ENCODE data around the gene ARHGEF17. TPM values are rescaled to one million over a fixed set of nuclear protein-coding genes. Genes with fewer than 3 reads are reported as not detected.

The ARHGEF17 gene
- total RNA-seq, 1 experiment from 2014 or later = not detected

DNA sequence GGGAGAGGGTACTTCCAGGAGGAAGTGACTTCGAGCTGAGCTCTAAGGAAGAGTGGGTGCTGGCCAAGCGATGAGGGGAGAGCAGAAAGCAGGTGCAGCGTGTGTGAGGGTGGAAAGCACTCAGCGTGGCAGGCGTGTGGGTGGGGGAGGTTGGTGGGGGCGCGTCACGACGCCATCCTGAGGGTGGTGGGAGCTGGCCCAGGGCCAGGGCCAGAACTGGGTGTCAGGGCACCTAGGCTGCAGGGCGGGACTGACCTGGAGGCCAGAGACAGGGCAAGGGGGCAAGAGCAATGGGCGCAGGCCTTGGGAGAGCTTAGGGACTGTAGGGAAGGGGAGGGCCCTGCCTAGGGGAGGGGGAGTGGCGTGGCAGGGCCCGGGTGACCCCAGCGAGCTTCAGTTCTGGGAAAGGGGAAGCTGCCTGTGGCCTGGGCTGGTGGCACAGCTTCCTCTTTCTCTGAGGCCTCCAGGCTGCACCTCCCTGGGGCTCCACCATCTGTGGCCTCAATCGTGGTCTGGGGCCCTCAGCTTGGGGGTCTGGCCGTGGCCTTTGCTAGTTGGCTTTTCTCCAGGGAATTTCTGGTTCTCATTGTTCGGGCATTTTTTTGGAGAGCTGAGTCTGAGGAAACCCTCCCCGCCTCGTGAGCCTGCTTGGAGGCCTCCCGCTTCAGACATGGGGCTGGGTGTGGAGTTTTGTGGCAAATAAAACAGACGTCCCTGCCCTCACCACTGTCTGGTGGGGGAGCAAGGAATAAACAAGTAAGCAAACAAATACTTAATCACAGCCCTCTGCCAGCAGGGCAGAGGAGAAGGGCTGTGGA, 77.0 kb downstream of the ARHGEF17 start:
- Histone ChIP-seq H3K4me1 (ENCODE audit: low read length) (peaks cover 100% of the 10 kb centered on the region), H3K27me3 (ENCODE audit: low read length) (no peaks in the 10 kb centered on the region), H3K4me2 (ENCODE audit: low read depth, low read length, poor library complexity, severe bottlenecking) (peak overlapping the region; percentile 72), H3K79me2 (ENCODE audit: low read length) (peaks cover 96% of the 10 kb centered on the region), H3K9me2 (replicated peaks; ENCODE audit: insufficient read depth, low read length) (no peaks in the 10 kb centered on the region), H2AFZ (ENCODE audit: low read length) (no peak overlapping the region), H3K27ac (ENCODE audit: low read length) (peak overlapping the region; percentile 97), H3K4me3 (ENCODE audit: low read length) (peak overlapping the region; percentile 97), H3K9ac (ENCODE audit: low read length) (peak overlapping the region; percentile 98), H3K36me3 (ENCODE audit: insufficient read depth, low read length) (no peaks in the 10 kb centered on the region), H4K20me1 (ENCODE audit: insufficient read depth, low read depth, low read length) (peaks cover 21% of the 10 kb centered on the region; the same call in 1 of the 2 replicates), H3K9me3 (ENCODE audit: low read length) (no peaks in the 10 kb centered on the region)
- peak; percentile 95 for DNase-seq

DNA sequence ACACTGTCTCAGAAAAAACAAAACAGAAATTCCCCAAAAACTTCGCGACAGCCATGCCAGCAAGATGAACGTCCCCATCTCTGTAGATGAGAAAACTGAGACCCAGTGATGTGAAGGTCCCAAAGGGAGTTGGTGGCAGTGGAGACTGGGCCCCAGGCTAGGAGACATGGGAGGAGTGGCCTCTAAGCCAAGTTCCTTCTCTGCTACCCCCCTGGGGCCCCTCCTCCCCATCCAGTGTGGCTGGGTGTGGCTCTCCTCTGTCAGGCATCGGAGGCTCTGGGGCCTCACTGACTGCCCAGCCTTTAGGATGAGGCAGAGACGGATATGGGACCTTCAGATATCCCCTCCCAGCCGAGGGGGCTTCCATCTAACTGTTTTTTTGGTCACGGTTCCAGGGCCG, 77.9 kb downstream of the ARHGEF17 start:
- DNase-seq = peak; percentile 93
- H3K4me3 ChIP-seq (ENCODE audit: low read length) = peak overlapping the region; percentile 97
- H3K4me2 ChIP-seq (ENCODE audit: low read depth, low read length, poor library complexity, severe bottlenecking) = peak overlapping the region; percentile 72
- H3K79me2 ChIP-seq (ENCODE audit: low read length) = peaks cover 96% of the 10 kb centered on the region
- no peaks in the 10 kb centered on the region for H3K27me3 ChIP-seq (ENCODE audit: low read length)
- H4K20me1 ChIP-seq (ENCODE audit: insufficient read depth, low read depth, low read length) = peaks cover 19% of the 10 kb centered on the region; the same call in 1 of the 2 replicates
- no peaks in the 10 kb centered on the region for H3K9me3 ChIP-seq (ENCODE audit: low read length)
- H3K9ac ChIP-seq (ENCODE audit: low read length) = peak overlapping the region; percentile 98
- no peak overlapping the region for H2AFZ ChIP-seq (ENCODE audit: low read length)
- peaks cover 100% of the 10 kb centered on the region for H3K4me1 ChIP-seq (ENCODE audit: low read length)
- H3K27ac ChIP-seq (ENCODE audit: low read length) = peak overlapping the region; percentile 97
- H3K36me3 ChIP-seq (ENCODE audit: insufficient read depth, low read length) = no peaks in the 10 kb centered on the region
- no peaks in the 10 kb centered on the region for H3K9me2 ChIP-seq (replicated peaks; ENCODE audit: insufficient read depth, low read length)

DNA sequence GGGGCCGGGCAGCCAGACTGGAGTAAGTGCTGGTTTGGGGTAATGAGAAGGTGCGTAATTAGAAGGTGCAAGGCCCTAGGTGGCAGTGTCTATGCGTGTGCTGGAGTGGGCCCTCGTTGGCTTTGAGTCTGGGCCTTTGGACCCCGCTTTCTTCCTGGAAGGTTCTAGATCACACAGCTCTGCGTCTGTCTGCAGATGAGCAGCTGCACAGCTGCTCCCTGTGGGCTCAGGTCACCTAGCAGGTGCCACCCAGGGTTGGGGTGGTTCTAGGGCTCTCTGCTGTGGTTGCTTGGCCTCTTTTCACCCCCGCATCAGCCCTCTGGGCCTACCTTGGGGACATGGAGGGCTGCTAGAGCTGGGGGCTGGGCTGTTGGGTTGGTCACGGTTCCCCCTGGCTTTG, 78.5 kb downstream of the ARHGEF17 start:
- Histone ChIP-seq H3K79me2 (ENCODE audit: low read length) (peaks cover 94% of the 10 kb centered on the region), H3K9me3 (ENCODE audit: low read length) (no peaks in the 10 kb centered on the region), H3K27ac (ENCODE audit: low read length) (peak overlapping the region; percentile 97), H3K4me3 (ENCODE audit: low read length) (peak overlapping the region; percentile 97), H3K4me2 (ENCODE audit: low read depth, low read length, poor library complexity, severe bottlenecking) (peak overlapping the region; percentile 72), H3K9me2 (replicated peaks; ENCODE audit: insufficient read depth, low read length) (no peaks in the 10 kb centered on the region), H3K4me1 (ENCODE audit: low read length) (peaks cover 100% of the 10 kb centered on the region), H3K9ac (ENCODE audit: low read length) (peak overlapping the region; percentile 98), H2AFZ (ENCODE audit: low read length) (no peak overlapping the region), H3K36me3 (ENCODE audit: insufficient read depth, low read length) (no peaks in the 10 kb centered on the region), H3K27me3 (ENCODE audit: low read length) (no peaks in the 10 kb centered on the region), H4K20me1 (ENCODE audit: insufficient read depth, low read depth, low read length) (peaks cover 19% of the 10 kb centered on the region; the same call in 1 of the 2 replicates)
- DNase-seq = peak; percentile 63

DNA sequence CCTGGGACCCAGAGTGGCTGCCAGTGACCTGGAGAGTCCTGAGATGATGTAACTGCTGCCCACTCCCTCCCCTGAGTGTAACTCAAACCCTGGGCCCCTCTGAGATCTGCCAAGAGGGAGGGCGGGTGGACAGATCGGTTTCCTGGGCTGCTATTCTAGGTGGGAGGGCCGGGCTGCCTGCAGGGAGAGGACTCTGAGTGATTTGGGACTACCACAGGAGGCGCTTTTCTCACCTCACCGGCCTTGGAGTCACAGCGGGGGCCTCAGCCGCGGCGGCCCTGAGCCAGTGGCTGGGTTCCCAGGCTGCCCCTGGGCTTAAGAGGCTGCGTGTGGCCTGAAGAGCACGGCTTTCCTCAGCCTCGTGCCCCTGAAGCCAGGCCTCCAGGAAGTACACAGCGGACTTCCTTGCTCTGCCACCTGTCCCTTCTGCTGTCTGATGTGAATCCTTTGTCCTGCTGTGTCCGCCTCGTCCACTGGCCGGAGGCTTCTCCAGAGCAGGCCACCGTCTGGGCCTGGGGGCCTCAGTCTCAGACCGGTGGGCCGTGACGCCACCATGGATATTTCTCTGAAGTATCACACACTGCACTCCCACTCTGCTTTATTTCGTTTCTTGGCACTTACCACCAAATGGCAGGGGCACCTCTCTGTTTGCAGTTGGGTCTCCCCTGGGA, 79.7 kb downstream of the ARHGEF17 start:
- peak overlapping the region; percentile 72 for H3K4me2 ChIP-seq (ENCODE audit: low read depth, low read length, poor library complexity, severe bottlenecking)
- no peaks in the 10 kb centered on the region for H3K36me3 ChIP-seq (ENCODE audit: insufficient read depth, low read length)
- peak; percentile 44 for DNase-seq
- no peaks in the 10 kb centered on the region for H3K27me3 ChIP-seq (ENCODE audit: low read length)
- H3K9ac ChIP-seq (ENCODE audit: low read length) = peak overlapping the region; percentile 98
- peak overlapping the region; percentile 97 for H3K27ac ChIP-seq (ENCODE audit: low read length)
- H4K20me1 ChIP-seq (ENCODE audit: insufficient read depth, low read depth, low read length) = 0 out of 2 replicates have a peak, but pooled peaks cover 10% of the 10 kb centered on the region
- H3K79me2 ChIP-seq (ENCODE audit: low read length) = peaks cover 82% of the 10 kb centered on the region
- H3K4me3 ChIP-seq (ENCODE audit: low read length) = peak overlapping the region; percentile 97; the same call in 1 of the 2 replicates
- H3K9me3 ChIP-seq (ENCODE audit: low read length) = no peaks in the 10 kb centered on the region
- no peaks in the 10 kb centered on the region for H3K9me2 ChIP-seq (replicated peaks; ENCODE audit: insufficient read depth, low read length)
- no peak overlapping the region for H2AFZ ChIP-seq (ENCODE audit: low read length)
- H3K4me1 ChIP-seq (ENCODE audit: low read length) = peaks cover 97% of the 10 kb centered on the region

GRCh38 chr11:73388265-73389133, 80.4 kb downstream of the ARHGEF17 start:
- peak overlapping the region; percentile 97 for H3K27ac ChIP-seq (ENCODE audit: low read length)
- no peaks in the 10 kb centered on the region for H3K36me3 ChIP-seq (ENCODE audit: insufficient read depth, low read length)
- H3K9ac ChIP-seq (ENCODE audit: low read length) = peak overlapping the region; percentile 98
- peak overlapping the region; percentile 22; the same call in 1 of the 2 replicates for H3K4me3 ChIP-seq (ENCODE audit: low read length)
- H3K9me2 ChIP-seq (replicated peaks; ENCODE audit: insufficient read depth, low read length) = no peaks in the 10 kb centered on the region
- H3K79me2 ChIP-seq (ENCODE audit: low read length) = peaks cover 74% of the 10 kb centered on the region
- no peak overlapping the region for H2AFZ ChIP-seq (ENCODE audit: low read length)
- H3K9me3 ChIP-seq (ENCODE audit: low read length) = no peaks in the 10 kb centered on the region
- peak; percentile 42 for DNase-seq
- peak overlapping the region; percentile 72 for H3K4me2 ChIP-seq (ENCODE audit: low read depth, low read length, poor library complexity, severe bottlenecking)
- H3K4me1 ChIP-seq (ENCODE audit: low read length) = peaks cover 95% of the 10 kb centered on the region
- H3K27me3 ChIP-seq (ENCODE audit: low read length) = no peaks in the 10 kb centered on the region
- H4K20me1 ChIP-seq (ENCODE audit: insufficient read depth, low read depth, low read length) = peaks cover 10% of the 10 kb centered on the region; the same call in 1 of the 2 replicates

GRCh38 chr11:73389134-73389525, 81.1 kb downstream of the ARHGEF17 start:
- peaks cover 89% of the 10 kb centered on the region for H3K4me1 ChIP-seq (ENCODE audit: low read length)
- peaks cover 5% of the 10 kb centered on the region; the same call in 1 of the 2 replicates for H3K36me3 ChIP-seq (ENCODE audit: insufficient read depth, low read length)
- no peaks in the 10 kb centered on the region for H3K9me3 ChIP-seq (ENCODE audit: low read length)
- no peak overlapping the region for H3K4me3 ChIP-seq (ENCODE audit: low read length)
- no peaks in the 10 kb centered on the region for H3K9me2 ChIP-seq (replicated peaks; ENCODE audit: insufficient read depth, low read length)
- H3K27me3 ChIP-seq (ENCODE audit: low read length) = no peaks in the 10 kb centered on the region
- peaks cover 68% of the 10 kb centered on the region for H3K79me2 ChIP-seq (ENCODE audit: low read length)
- peak overlapping the region; percentile 15; the same call in 1 of the 2 replicates for H3K9ac ChIP-seq (ENCODE audit: low read length)
- no peak for DNase-seq
- H4K20me1 ChIP-seq (ENCODE audit: insufficient read depth, low read depth, low read length) = peaks cover 10% of the 10 kb centered on the region; the same call in 1 of the 2 replicates
- H2AFZ ChIP-seq (ENCODE audit: low read length) = no peak overlapping the region
- H3K4me2 ChIP-seq (ENCODE audit: low read depth, low read length, poor library complexity, severe bottlenecking) = peak overlapping the region; percentile 13
- H3K27ac ChIP-seq (ENCODE audit: low read length) = peak overlapping the region; percentile 97; the same call in 1 of the 2 replicates

DNA sequence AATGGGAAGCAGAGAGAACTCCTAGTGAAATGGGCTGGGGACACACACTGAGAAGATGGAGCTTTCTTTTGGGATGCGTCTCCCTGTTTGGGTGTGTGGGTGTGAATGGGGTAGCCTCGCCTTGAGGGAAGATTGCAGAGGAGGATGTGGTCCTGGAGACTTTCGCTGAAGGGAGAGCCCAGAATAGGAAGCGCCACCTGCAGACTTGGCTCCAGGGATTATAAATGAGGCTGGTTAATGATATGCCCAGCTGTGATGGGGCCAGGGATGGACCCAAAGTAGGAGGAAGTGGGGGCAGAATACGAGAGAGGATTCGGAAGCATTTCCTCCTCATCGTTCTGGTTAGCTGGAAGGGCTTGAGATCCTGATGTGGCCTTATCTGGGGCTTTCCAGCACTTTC, 81.8 kb downstream of the ARHGEF17 start:
- Histone ChIP-seq H3K36me3 (ENCODE audit: insufficient read depth, low read length) (peaks cover 13% of the 10 kb centered on the region), H3K4me2 (ENCODE audit: low read depth, low read length, poor library complexity, severe bottlenecking) (peak overlapping the region; percentile 13), H4K20me1 (ENCODE audit: insufficient read depth, low read depth, low read length) (peaks cover 14% of the 10 kb centered on the region; the same call in 1 of the 2 replicates), H3K9ac (ENCODE audit: low read length) (peak overlapping the region; percentile 22; the same call in 1 of the 2 replicates), H3K9me3 (ENCODE audit: low read length) (no peaks in the 10 kb centered on the region), H3K9me2 (replicated peaks; ENCODE audit: insufficient read depth, low read length) (no peaks in the 10 kb centered on the region), H3K4me3 (ENCODE audit: low read length) (no peak overlapping the region), H3K27me3 (ENCODE audit: low read length) (no peaks in the 10 kb centered on the region), H3K79me2 (ENCODE audit: low read length) (peaks cover 61% of the 10 kb centered on the region), H3K4me1 (ENCODE audit: low read length) (peaks cover 81% of the 10 kb centered on the region), H2AFZ (ENCODE audit: low read length) (no peak overlapping the region), H3K27ac (ENCODE audit: low read length) (peak overlapping the region; percentile 55)
- DNase-seq = no peak
